ENCODE data around the gene JOSD2.

Gene JOSD2

DNA sequence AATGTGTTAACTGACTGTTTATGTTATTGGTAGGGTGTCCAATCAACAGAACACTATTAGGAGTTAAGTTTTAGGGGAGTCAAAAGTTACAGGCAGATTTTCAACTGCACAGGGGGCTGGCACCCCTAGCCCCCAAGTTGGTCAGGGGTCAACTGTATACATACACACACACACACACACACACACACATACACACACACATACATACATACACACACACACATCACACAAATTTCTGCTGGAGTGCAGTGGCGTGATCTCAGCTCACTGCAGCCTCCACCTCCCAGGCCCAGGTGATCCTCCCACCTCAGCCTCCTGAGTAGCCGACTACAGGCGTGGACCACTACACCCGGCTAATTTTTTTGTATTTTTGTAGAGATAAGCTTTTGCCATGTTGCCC, 47.0 kb upstream of the JOSD2 start:
- no peak overlapping the region for H2AFZ ChIP-seq (ENCODE audit: low read depth, low read length, severe bottlenecking)
- H3K27ac ChIP-seq (ENCODE audit: low read depth, low read length), result no peak overlapping the region
- H3K36me3 ChIP-seq (ENCODE audit: low read length), result no peaks in the 10 kb centered on the region
- TF ChIP-seq EZH2phosphoT487 (conservative IDR thresholded peaks at IDR 0.05; ENCODE audit: low read length), result no peak
- TF ChIP-seq CTCF (IDR thresholded peaks at IDR 0.05; ENCODE audit: insufficient read depth, low read length, poor library complexity, severe bottlenecking), result no peak
- H3K9me3 ChIP-seq (ENCODE audit: insufficient read depth, low read length), result no peaks in the 10 kb centered on the region
- no peaks in the 10 kb centered on the region for H3K79me2 ChIP-seq (ENCODE audit: insufficient read depth, low read length)
- no peaks in the 10 kb centered on the region for H3K9me2 ChIP-seq (replicated peaks; ENCODE audit: insufficient read depth, low read length)
- H3K4me3 ChIP-seq (ENCODE audit: insufficient read depth, low read length, poor library complexity, severe bottlenecking), result no peak overlapping the region
- no peaks in the 10 kb centered on the region for H4K20me1 ChIP-seq (ENCODE audit: low read depth, low read length)
- H3K4me2 ChIP-seq (ENCODE audit: low read depth, low read length, poor library complexity, severe bottlenecking), result no peak overlapping the region
- H3F3A ChIP-seq (ENCODE audit: insufficient read depth), result no peaks in the 10 kb centered on the region
- no peak overlapping the region for H3K9ac ChIP-seq (ENCODE audit: low read length)
- H3K27me3 ChIP-seq (ENCODE audit: low read length), result no peaks in the 10 kb centered on the region

- H2AFZ ChIP-seq (ENCODE audit: low read depth, low read length, severe bottlenecking), result no peak overlapping the region
- peak overlapping the region; percentile 73 for H3K4me2 ChIP-seq (ENCODE audit: low read depth, low read length, poor library complexity, severe bottlenecking)
- H3K9ac ChIP-seq (ENCODE audit: low read length), result peak overlapping the region; percentile 55; the same call in 1 of the 2 replicates
- no peak for TF ChIP-seq CTCF (IDR thresholded peaks at IDR 0.05; ENCODE audit: insufficient read depth, low read length, poor library complexity, severe bottlenecking)
- no peaks in the 10 kb centered on the region for H3K9me3 ChIP-seq (ENCODE audit: insufficient read depth, low read length)
- H3K36me3 ChIP-seq (ENCODE audit: low read length), result no peaks in the 10 kb centered on the region
- no peaks in the 10 kb centered on the region for H3F3A ChIP-seq (ENCODE audit: insufficient read depth)
- no peaks in the 10 kb centered on the region for H3K79me2 ChIP-seq (ENCODE audit: insufficient read depth, low read length)
- H3K4me3 ChIP-seq (ENCODE audit: insufficient read depth, low read length, poor library complexity, severe bottlenecking), result no peak overlapping the region
- H3K27me3 ChIP-seq (ENCODE audit: low read length), result no peaks in the 10 kb centered on the region
- no peaks in the 10 kb centered on the region for H4K20me1 ChIP-seq (ENCODE audit: low read depth, low read length)
- H3K9me2 ChIP-seq (replicated peaks; ENCODE audit: insufficient read depth, low read length), result no peaks in the 10 kb centered on the region
- H3K27ac ChIP-seq (ENCODE audit: low read depth, low read length), result no peak overlapping the region
Measured at GRCh38 chr19:50557009-50557613, 46.1 kb upstream of the JOSD2 start.

GRCh38 chr19:50556282-50557008, 45.5 kb upstream of the JOSD2 start:
- Histone ChIP-seq H3K4me3 (ENCODE audit: insufficient read depth, low read length, poor library complexity, severe bottlenecking) (peak overlapping the region; percentile 40), H3K79me2 (ENCODE audit: insufficient read depth, low read length) (no peaks in the 10 kb centered on the region), H3K27me3 (ENCODE audit: low read length) (no peaks in the 10 kb centered on the region), H2AFZ (ENCODE audit: low read depth, low read length, severe bottlenecking) (peak overlapping the region; percentile 84), H3K27ac (ENCODE audit: low read depth, low read length) (no peak overlapping the region), H3F3A (ENCODE audit: insufficient read depth) (no peaks in the 10 kb centered on the region), H3K9ac (ENCODE audit: low read length) (peak overlapping the region; percentile 55), H3K9me2 (replicated peaks; ENCODE audit: insufficient read depth, low read length) (no peaks in the 10 kb centered on the region), H3K4me2 (ENCODE audit: low read depth, low read length, poor library complexity, severe bottlenecking) (peak overlapping the region; percentile 73), H3K36me3 (ENCODE audit: low read length) (no peaks in the 10 kb centered on the region), H3K9me3 (ENCODE audit: insufficient read depth, low read length) (no peaks in the 10 kb centered on the region), H4K20me1 (ENCODE audit: low read depth, low read length) (no peaks in the 10 kb centered on the region)
- TF ChIP-seq CTCF (IDR thresholded peaks at IDR 0.05; ENCODE audit: insufficient read depth, low read length, poor library complexity, severe bottlenecking) (peak; percentile 100), EZH2phosphoT487 (conservative IDR thresholded peaks at IDR 0.05; ENCODE audit: low read length) (no peak)

All from SU-DHL-6 (cell line).